B cell (primary cell): ENCODE data around the gene HIPK1. TPM values are rescaled to one million over a fixed set of nuclear protein-coding genes. Genes with fewer than 3 reads are reported as not detected.

Experiments used
- ATAC-seq: fragments of 200-7000 bp; cut with Tn5 transposase; one replicate; pipeline ENCODE4 v1.10.0; 2021; ENCODE audit warnings: low read depth, mild to moderate bottlenecking, moderate number of reproducible peaks, moderate library complexity
- CTCF ChIA-PET: fragments of 350-600 bp; sonication (Branson Sonifier 250); formaldehyde crosslinking; loops from one replicate; lab custom pipeline; 2021; ENCODE audit warnings: antibody characterized with exemption, inconsistent platforms; lab: Charles Lee
- POLR2A ChIA-PET: fragments of 350-600 bp; sonication (Branson Sonifier 250); formaldehyde crosslinking; loops from one replicate; lab custom pipeline; 2021; ENCODE audit warnings: antibody characterized with exemption; lab: Charles Lee
- DNase-seq: peaks from one replicate; pipeline ENCODE4 v3.0.0; 2013
- H2AFZ ChIP-seq: 2 replicates; pipeline ENCODE4 v1.6.1; 2012; ENCODE audit warnings: mild to moderate bottlenecking, low read depth, low read length; ENCODE audit not compliant: insufficient read depth, poor library complexity, severe bottlenecking
- H3K27ac ChIP-seq, 2 donors: 1 replicate in 1 of 2; 2 replicates in 1 of 2; pipeline ENCODE4 v1.5.1; 2012 to 2013; ENCODE audit warnings: low read length in 2 of 2, mild to moderate bottlenecking in 2 of 2, moderate library complexity in 1 of 2
- H3K27me3 ChIP-seq, 4 experiments: fragments of 200-600 bp in 1 of 4; sonication (generic) in 1 of 4; replicated peaks in 1 of 4; 1 replicate in 2 of 4; 2 replicates in 2 of 4; pipeline versions ENCODE4 v1.6.1 to v1.7.0; 2013 to 2016; ENCODE audit warnings: low read length in 3 of 4, mild to moderate bottlenecking in 2 of 4, mixed read lengths in 1 of 4, moderate library complexity in 1 of 4; ENCODE audit not compliant: insufficient read depth in 4 of 4, control insufficient read depth in 3 of 4; ENCODE audit errors: control extremely low read depth in 1 of 4
- H3K36me3 ChIP-seq, 2 experiments: replicated peaks in 1 of 2; 1 replicate in 1 of 2; 2 replicates in 1 of 2; pipeline versions ENCODE4 v1.6.1 to v1.7.1; 2013; ENCODE audit warnings: low read length in 1 of 2; ENCODE audit not compliant: insufficient read depth in 2 of 2, control insufficient read depth in 1 of 2; ENCODE audit errors: control extremely low read depth in 1 of 2, extremely low read depth in 1 of 2
- H3K4me1 ChIP-seq, 2 donors: fragments of 200-600 bp in 1 of 2; sonication (generic) in 1 of 2; 1 replicate in 1 of 2; 2 replicates in 1 of 2; pipeline versions ENCODE4 v1.5.1 to v1.6.1; 2013 to 2017; ENCODE audit warnings: low read length in 2 of 2; ENCODE audit not compliant: control insufficient read depth in 2 of 2, insufficient read depth in 2 of 2
- H3K4me2 ChIP-seq: replicated peaks from 2 replicates; pipeline ENCODE3; 2012; ENCODE audit warnings: mild to moderate bottlenecking, low read depth, low read length; ENCODE audit not compliant: poor library complexity, severe bottlenecking
- H3K4me3 ChIP-seq, 5 experiments: fragments of 200-600 bp in 1 of 5; sonication (generic) in 1 of 5; 1 replicate in 3 of 5; 2 replicates in 2 of 5; pipeline versions ENCODE4 v1.5.1 to v1.7.0; 2011 to 2016; ENCODE audit warnings: low read length in 4 of 5, mild to moderate bottlenecking in 4 of 5, low read depth in 2 of 5, control low read depth in 1 of 5, moderate library complexity in 1 of 5; ENCODE audit not compliant: insufficient read depth in 1 of 5; ENCODE audit errors: control extremely low read depth in 1 of 5, extremely low read depth in 1 of 5
- H3K79me2 ChIP-seq: fragments of 200-600 bp; sonication (generic); one replicate; pipeline ENCODE4 v1.6.0; 2016; ENCODE audit warnings: low read length; ENCODE audit not compliant: control insufficient read depth, insufficient read depth
- H3K9ac ChIP-seq: fragments of 200-600 bp; sonication (generic); 2 replicates; pipeline ENCODE4 v1.6.1; 2017; ENCODE audit warnings: mild to moderate bottlenecking, low read length, moderate library complexity
- H3K9me3 ChIP-seq, 3 donors: one replicate each; pipeline versions ENCODE4 v1.6.1 to v1.7.1; 2013; ENCODE audit warnings: low read length in 2 of 3; ENCODE audit not compliant: control insufficient read depth in 2 of 3, insufficient read depth in 1 of 3; ENCODE audit errors: control extremely low read depth in 1 of 3
- H4K20me1 ChIP-seq: 2 replicates; pipeline ENCODE4 v1.6.0; 2012; ENCODE audit warnings: mild to moderate bottlenecking, low read length; ENCODE audit not compliant: insufficient read depth, control insufficient read depth, poor library complexity, severe bottlenecking
- H3K27ac Mint-ChIP-seq: one replicate; pipeline ENCODE4 v1.8.0; 2021; ENCODE audit warnings: mixed read lengths
- H3K27me3 Mint-ChIP-seq: one replicate; pipeline ENCODE4 v1.8.0; 2021; ENCODE audit warnings: mixed read lengths
- H3K4me1 Mint-ChIP-seq: one replicate; pipeline ENCODE4 v1.8.0; 2021; ENCODE audit warnings: mixed read lengths
- H3K4me3 Mint-ChIP-seq: one replicate; pipeline ENCODE4 v1.8.0; 2021; ENCODE audit warnings: mixed read lengths
- H3K9me3 Mint-ChIP-seq: one replicate; pipeline ENCODE4 v1.8.0; 2022; ENCODE audit warnings: mixed read lengths; ENCODE audit not compliant: insufficient read depth
- CTCF ChIP-seq: fragments of 200-600 bp; IDR thresholded peaks from one replicate; pipeline ENCODE4 v1.8.0; 2022; ENCODE audit warnings: antibody characterized with exemption, mild to moderate bottlenecking
- EZH2 ChIP-seq: IDR thresholded peaks from 2 replicates; pipeline ENCODE4 v1.6.1; 2012; ENCODE audit warnings: borderline replicate concordance, low read depth, mild to moderate bottlenecking, moderate library complexity, low read length; ENCODE audit not compliant: insufficient read depth, poor library complexity, severe bottlenecking
- WGBS: methylation state at CpG from one replicate; pipeline ENCODE4 v1.1.5; 2013; ENCODE audit warnings: missing lambda C conversion rate; ENCODE audit not compliant: insufficient coverage; 5-methylcytosine and 5-hydroxymethylcytosine counted together
- intact Hi-C: fragments of 100-400 bp; cut with micrococcal nuclease; formaldehyde crosslinking; loops from one replicate; pipeline ENCODE4 v1.10.0; 2022
- polyA plus RNA-seq: library from polyadenylated mRNA; depleted of rRNA; stranded (reverse); fragments of >200 nt; gene quantifications from 2 replicates; pipeline ENCODE4 v1.2.3, GENCODE V29; 2012
- total RNA-seq, 2 donors: library from RNA; stranded (reverse); fragments of 120-200 nt in 1 of 2; gene quantifications; 1 replicate in 1 of 2; 2 replicates in 1 of 2; pipeline versions ENCODE4 v1.2.3 to v1.2.4, GENCODE V29; 2013 to 2022

The HIPK1 gene
- total and polyA plus RNA-seq, 2 donors (not counting 1 experiment from before 2014, with no cell fraction given), result 13.6 to 48.0 TPM

GRCh38 chr1:113881661-113882060, 47.5 kb upstream of the HIPK1 start:
- Histone ChIP-seq H3K79me2 (no peaks in the 10 kb centered on the region), H3K4me1 (peaks cover 0 to 3% of the 10 kb centered on the region in 2 donors), H3K27ac (no peak overlapping the region), H3K9ac (no peak overlapping the region), H3K36me3 (peaks cover 0 to 2% of the 10 kb centered on the region in 2 experiments), H3K4me2 (no peak overlapping the region), H3K27me3 (no peaks in the 10 kb centered on the region), H3K4me3 (no peak overlapping the region), H4K20me1 (no peaks in the 10 kb centered on the region), H2AFZ (no peak overlapping the region), H3K9me3 (no peaks in the 10 kb centered on the region)
- Mint-ChIP-seq H3K27ac (no peak overlapping the region), H3K4me3 (no peak overlapping the region), H3K9me3 (no peaks in the 10 kb centered on the region), H3K4me1 (peaks cover 4% of the 10 kb centered on the region), H3K27me3 (no peaks in the 10 kb centered on the region)
- 100% methylated on average over 1 of the region's 2 CpGs for WGBS
- intact Hi-C loops, result no loop called here
- ChIA-PET CTCF (interaction anchor here (1.2 to 1.3 kb wide), 3 partner anchors 9 to 47 kb away, joined by 3 to 4 read pairs (median 3); partner anchors contain the start of genes AP4B1 and HIPK1), POLR2A (no interaction called here)
- TF ChIP-seq EZH2 (no peak), CTCF (no peak)
- DNase-seq, result no peak
- ATAC-seq, result no peak

GRCh38 chr1:113886417-113887401, 42.4 kb upstream of the HIPK1 start:
- H3K9me3 Mint-ChIP-seq, result no peaks in the 10 kb centered on the region
- no peaks in the 10 kb centered on the region for H3K27me3 Mint-ChIP-seq
- no peak for TF ChIP-seq EZH2
- no peak for TF ChIP-seq CTCF
- ChIA-PET POLR2A (no interaction called here), CTCF (no interaction called here)
- Histone ChIP-seq H3K9me3 (no peaks in the 10 kb centered on the region), H2AFZ (no peak overlapping the region), H3K9ac (no peak overlapping the region), H4K20me1 (no peaks in the 10 kb centered on the region), H3K4me2 (no peak overlapping the region), H3K36me3 (peaks cover 0 to 2% of the 10 kb centered on the region in 2 experiments), H3K79me2 (no peaks in the 10 kb centered on the region), H3K4me3 (no peak overlapping the region), H3K27me3 (no peaks in the 10 kb centered on the region), H3K27ac (no peak overlapping the region), H3K4me1 (peaks cover 0 to 3% of the 10 kb centered on the region in 2 donors)
- intact Hi-C loops, result no loop called here
- 94% methylated on average over 7 of the region's 17 CpGs for WGBS
- H3K27ac Mint-ChIP-seq, result no peak overlapping the region
- ATAC-seq (no peak), DNase-seq (no peak)
- peaks cover 4% of the 10 kb centered on the region for H3K4me1 Mint-ChIP-seq
- no peak overlapping the region for H3K4me3 Mint-ChIP-seq
